ENCODE data around the gene ALKBH4. TPM values are rescaled to one million over a fixed set of nuclear protein-coding genes. Genes with fewer than 3 reads are reported as not detected.
"Not testable (repeated sequence)": the region's sequence is repeated elsewhere in the genome, so short reads cannot be mapped to it uniquely, and the experiment has no call there.

Gene ALKBH4
- total RNA-seq, 1 donor from 2014 or later, result 10.4 TPM

DNA sequence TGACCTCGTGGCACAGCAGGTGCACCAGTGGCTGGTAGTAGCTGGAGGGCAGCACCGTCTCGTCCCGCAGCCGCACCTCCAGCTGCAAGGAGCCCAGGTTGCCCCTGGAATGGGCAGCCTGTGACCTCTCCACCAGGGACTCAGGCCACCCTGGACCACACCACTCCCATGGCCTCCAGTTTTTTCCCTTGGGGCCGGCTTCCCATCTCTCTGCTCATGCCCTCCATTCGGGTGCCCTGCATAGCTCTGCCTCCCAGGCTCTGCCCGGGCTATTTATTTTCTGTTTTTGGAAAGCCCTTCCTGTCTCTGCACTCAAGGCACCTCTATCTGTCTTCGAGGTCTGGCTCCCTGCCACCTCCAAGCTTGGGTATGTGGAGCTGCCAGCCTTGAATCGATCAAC, 32.2 kb upstream of the ALKBH4 start:
- H3K36me3 ChIP-seq (ENCODE audit: control insufficient read depth in 3 of 3, insufficient read depth in 3 of 3, low read length in 3 of 3); H3K9me3 ChIP-seq (ENCODE audit: control insufficient read depth in 3 of 3, low read length in 3 of 3); H3K4me3 ChIP-seq (ENCODE audit: low read length in 3 of 3); H3K27me3 ChIP-seq (ENCODE audit: control insufficient read depth in 3 of 3, insufficient read depth in 3 of 3, low read length in 3 of 3); H3K4me1 ChIP-seq (ENCODE audit: control insufficient read depth in 3 of 3, insufficient read depth in 3 of 3, low read length in 3 of 3); H3K9ac ChIP-seq (ENCODE audit: low read depth in 1 of 3, low read length in 3 of 3); H3K27ac ChIP-seq (ENCODE audit: low read depth, low read length): not testable (repeated sequence)

DNA sequence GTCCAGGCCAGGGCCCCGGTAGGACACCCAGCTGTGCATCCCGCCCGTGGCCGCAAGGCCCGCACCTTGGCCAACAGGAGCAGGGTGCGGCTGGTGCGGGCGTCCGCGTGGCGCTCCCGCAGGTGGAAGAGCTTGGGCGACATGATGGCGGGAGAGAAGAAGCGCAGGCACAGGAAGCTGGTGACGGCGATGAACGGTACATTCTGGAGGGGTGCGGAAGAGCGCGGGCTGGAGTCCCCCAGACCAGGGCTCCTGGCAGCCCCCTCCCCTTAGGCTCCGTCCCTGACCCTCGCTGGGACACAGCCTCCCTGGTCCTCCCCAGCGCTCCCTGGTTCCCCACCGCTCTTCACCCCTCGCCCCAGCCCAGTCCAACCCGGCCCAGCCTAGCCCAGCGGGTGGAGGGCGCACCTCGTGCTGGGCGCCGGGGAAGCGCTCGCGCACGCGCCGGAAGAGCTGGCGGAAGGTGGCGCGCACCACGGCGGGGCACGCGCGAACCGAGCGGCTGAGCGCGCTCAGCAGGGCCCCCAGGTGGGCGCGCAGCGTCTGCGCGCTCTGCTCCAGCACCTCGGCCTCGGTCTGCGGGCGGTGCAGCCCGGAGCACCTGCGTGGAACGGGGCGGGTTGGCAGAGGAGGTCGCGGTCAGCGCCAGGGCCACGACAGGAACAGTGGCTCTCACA, 29.9 kb upstream of the ALKBH4 start:
- not testable (repeated sequence) for H3K27me3 ChIP-seq (ENCODE audit: control insufficient read depth in 3 of 3, insufficient read depth in 3 of 3, low read length in 3 of 3); H3K4me1 ChIP-seq (ENCODE audit: control insufficient read depth in 3 of 3, insufficient read depth in 3 of 3, low read length in 3 of 3); H3K4me3 ChIP-seq (ENCODE audit: low read length in 3 of 3); H3K9ac ChIP-seq (ENCODE audit: low read depth in 1 of 3, low read length in 3 of 3); H3K36me3 ChIP-seq (ENCODE audit: control insufficient read depth in 3 of 3, insufficient read depth in 3 of 3, low read length in 3 of 3); H3K9me3 ChIP-seq (ENCODE audit: control insufficient read depth in 3 of 3, low read length in 3 of 3); H3K27ac ChIP-seq (ENCODE audit: low read depth, low read length)

DNA sequence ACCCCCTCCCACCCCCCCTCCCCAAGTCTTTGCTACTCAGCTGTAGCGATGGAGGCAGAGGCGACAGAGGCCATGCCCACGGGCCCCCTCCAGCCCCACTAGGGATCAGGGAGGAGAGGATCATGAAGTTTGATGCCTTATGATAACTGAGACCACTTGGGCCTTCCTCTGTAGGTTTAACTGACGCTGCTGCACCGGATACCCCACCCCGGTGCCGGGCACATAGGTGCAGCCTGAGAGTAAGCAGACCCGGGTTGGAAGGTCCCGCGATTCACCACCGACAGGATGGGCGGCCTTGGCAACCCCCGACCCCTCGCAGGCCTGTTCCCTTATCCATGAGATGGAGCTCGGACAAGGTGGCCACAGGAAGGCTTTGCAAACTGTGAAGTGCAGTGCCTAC, 29.4 kb upstream of the ALKBH4 start:
- not testable (repeated sequence) for H3K4me3 ChIP-seq (ENCODE audit: low read length in 3 of 3); H3K4me1 ChIP-seq (ENCODE audit: control insufficient read depth in 3 of 3, insufficient read depth in 3 of 3, low read length in 3 of 3); H3K9me3 ChIP-seq (ENCODE audit: control insufficient read depth in 3 of 3, low read length in 3 of 3); H3K27me3 ChIP-seq (ENCODE audit: control insufficient read depth in 3 of 3, insufficient read depth in 3 of 3, low read length in 3 of 3); H3K27ac ChIP-seq (ENCODE audit: low read depth, low read length); H3K36me3 ChIP-seq (ENCODE audit: control insufficient read depth in 3 of 3, insufficient read depth in 3 of 3, low read length in 3 of 3); H3K9ac ChIP-seq (ENCODE audit: low read depth in 1 of 3, low read length in 3 of 3)

DNA sequence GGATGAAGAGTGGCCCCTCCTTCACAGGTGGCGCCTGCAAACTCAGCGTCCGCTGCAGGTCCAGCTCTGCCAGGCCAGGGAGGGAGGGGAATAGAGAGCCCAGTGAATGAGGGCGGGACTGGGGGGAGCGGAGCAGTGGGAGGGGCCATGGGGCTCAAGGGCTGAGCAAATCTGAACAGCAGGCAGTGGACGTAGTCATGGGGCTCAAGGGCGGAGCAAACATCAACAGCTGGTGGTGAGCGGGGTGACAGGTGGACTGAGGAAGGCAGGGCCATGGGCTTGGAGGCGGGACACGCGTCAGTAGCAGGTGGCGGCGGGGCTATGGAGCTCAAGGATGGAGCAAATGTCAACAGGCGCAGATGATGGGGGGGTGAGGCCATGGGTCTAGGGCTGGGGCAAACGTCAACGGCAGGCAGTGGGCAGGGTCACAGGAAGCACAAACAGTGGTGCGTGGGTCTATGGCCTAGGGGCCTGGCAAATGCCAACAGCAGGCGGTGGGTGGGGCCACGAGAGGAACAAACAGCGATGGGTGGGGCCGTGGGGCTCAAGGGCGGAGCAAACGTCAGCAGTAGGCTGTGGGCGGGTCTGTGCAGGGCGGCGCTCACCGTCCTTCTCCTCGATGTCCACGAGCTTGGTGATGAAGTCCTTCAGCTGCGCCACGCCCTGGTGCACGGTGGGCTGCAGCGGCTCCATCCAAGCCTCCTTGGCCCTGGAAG, 28.7 kb upstream of the ALKBH4 start:
- not testable (repeated sequence) for H3K4me1 ChIP-seq (ENCODE audit: control insufficient read depth in 3 of 3, insufficient read depth in 3 of 3, low read length in 3 of 3); H3K4me3 ChIP-seq (ENCODE audit: low read length in 3 of 3); H3K27me3 ChIP-seq (ENCODE audit: control insufficient read depth in 3 of 3, insufficient read depth in 3 of 3, low read length in 3 of 3); H3K27ac ChIP-seq (ENCODE audit: low read depth, low read length); H3K36me3 ChIP-seq (ENCODE audit: control insufficient read depth in 3 of 3, insufficient read depth in 3 of 3, low read length in 3 of 3); H3K9ac ChIP-seq (ENCODE audit: low read depth in 1 of 3, low read length in 3 of 3); H3K9me3 ChIP-seq (ENCODE audit: control insufficient read depth in 3 of 3, low read length in 3 of 3)

DNA sequence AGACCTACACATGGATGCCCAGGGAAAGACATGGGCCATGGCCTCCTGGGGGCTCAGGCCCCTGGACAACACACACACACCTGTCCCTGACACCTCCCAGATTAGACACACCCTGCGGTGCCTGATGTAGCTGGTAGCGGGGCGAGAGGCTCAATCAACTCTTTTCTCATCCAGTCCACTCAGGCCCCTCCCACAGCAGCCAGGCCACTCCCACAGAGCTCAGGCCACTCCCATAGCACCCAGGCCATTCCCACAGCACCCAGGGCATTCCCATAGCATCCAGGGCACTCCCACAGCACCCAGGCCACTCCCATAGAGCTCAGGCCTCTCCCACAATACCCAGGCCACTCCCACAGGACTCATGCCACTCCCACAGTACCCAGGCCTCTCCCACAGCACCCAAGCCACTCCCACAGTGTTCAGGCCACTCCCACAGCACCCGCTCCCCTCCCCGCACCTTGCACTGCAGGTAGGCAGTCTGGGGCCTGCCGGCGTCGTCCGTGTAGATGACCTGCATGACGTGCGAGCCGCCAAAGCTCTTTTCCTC, 25.9 kb upstream of the ALKBH4 start:
- not testable (repeated sequence) for H3K9me3 ChIP-seq (ENCODE audit: control insufficient read depth in 3 of 3, low read length in 3 of 3); H3K36me3 ChIP-seq (ENCODE audit: control insufficient read depth in 3 of 3, insufficient read depth in 3 of 3, low read length in 3 of 3); H3K4me3 ChIP-seq (ENCODE audit: low read length in 3 of 3); H3K27ac ChIP-seq (ENCODE audit: low read depth, low read length); H3K27me3 ChIP-seq (ENCODE audit: control insufficient read depth in 3 of 3, insufficient read depth in 3 of 3, low read length in 3 of 3); H3K4me1 ChIP-seq (ENCODE audit: control insufficient read depth in 3 of 3, insufficient read depth in 3 of 3, low read length in 3 of 3); H3K9ac ChIP-seq (ENCODE audit: low read depth in 1 of 3, low read length in 3 of 3)

DNA sequence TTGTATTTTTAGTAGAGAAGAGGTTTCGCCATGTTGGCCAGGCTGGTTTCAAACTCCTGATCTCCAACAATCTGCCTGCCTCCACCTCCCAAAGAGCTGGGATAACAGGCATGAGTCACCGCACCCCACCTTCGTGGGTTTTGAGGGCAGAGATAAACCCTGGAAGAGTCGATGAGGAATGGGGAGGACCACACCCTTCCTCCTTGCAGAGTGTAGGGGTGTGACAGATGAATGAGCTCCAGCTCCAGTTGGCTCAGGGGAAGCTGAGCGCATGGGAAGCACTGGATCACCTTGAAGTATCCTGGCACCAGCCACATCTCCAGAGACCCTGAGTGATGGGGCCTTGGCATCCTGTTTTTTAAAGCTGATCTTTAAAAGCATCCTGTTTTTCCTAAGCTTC, 19.7 kb upstream of the ALKBH4 start:
- not testable (repeated sequence) for H3K9me3 ChIP-seq (ENCODE audit: control insufficient read depth in 3 of 3, low read length in 3 of 3); H3K36me3 ChIP-seq (ENCODE audit: control insufficient read depth in 3 of 3, insufficient read depth in 3 of 3, low read length in 3 of 3); H3K4me3 ChIP-seq (ENCODE audit: low read length in 3 of 3); H3K9ac ChIP-seq (ENCODE audit: low read depth in 1 of 3, low read length in 3 of 3); H3K27ac ChIP-seq (ENCODE audit: low read depth, low read length); H3K4me1 ChIP-seq (ENCODE audit: control insufficient read depth in 3 of 3, insufficient read depth in 3 of 3, low read length in 3 of 3); H3K27me3 ChIP-seq (ENCODE audit: control insufficient read depth in 3 of 3, insufficient read depth in 3 of 3, low read length in 3 of 3)

DNA sequence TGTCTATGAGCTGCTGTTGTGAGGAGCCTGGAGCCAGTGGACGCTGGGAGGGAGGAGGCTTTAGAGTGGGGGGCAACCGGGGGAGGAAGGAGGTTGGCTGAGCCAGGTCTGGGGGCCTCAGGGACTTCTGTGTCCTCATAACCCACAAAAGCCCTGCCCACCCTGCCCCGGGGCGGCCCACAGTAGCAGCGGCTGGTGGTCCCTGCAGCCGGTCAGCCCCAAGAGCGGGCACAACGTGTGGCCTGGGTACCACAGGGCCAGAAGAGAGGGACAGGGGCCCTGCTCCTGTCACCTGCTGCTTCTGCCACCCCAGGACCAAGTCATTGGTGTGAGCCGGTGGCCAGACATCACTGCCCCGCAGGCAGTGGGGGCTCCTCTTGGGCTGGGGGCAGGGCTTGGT, 17.3 kb upstream of the ALKBH4 start:
- H3K36me3 ChIP-seq (ENCODE audit: control insufficient read depth in 3 of 3, insufficient read depth in 3 of 3, low read length in 3 of 3); H3K9me3 ChIP-seq (ENCODE audit: control insufficient read depth in 3 of 3, low read length in 3 of 3): not testable (repeated sequence)

DNA sequence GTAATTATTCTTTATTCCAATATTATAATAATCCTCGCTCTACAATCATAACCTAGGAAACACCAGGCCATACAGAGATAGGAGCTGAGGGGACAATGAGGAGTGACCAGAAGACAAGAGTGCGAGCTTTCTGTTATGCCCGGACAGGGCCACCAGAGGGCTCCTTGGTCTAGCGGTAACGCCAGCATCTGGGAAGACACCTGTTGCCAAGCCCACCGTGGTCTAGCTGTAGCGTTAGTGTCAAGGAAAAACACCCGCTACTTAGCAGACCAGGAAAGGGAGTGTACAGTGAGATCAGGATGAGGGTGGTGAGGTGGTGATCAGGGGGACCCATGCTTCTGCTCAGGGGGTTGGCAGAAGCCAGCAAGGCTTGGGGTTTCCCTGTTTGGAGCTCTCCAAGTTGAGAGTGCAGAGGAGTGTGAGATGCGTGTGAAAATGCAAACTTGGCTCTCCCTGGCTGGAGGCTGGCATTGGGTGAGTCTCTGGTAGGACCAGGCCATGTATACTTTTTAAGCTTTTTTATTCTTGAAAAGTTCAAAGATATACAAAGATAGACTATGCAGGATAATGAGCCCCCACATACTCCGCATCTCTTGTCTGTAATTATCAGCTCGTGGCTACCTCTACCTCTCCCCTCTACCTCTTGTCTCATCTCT, 15.4 kb upstream of the ALKBH4 start:
- not testable (repeated sequence) for H3K9me3 ChIP-seq (ENCODE audit: control insufficient read depth in 3 of 3, low read length in 3 of 3); H3K4me1 ChIP-seq (ENCODE audit: control insufficient read depth in 3 of 3, insufficient read depth in 3 of 3, low read length in 3 of 3); H3K27me3 ChIP-seq (ENCODE audit: control insufficient read depth in 3 of 3, insufficient read depth in 3 of 3, low read length in 3 of 3); H3K27ac ChIP-seq (ENCODE audit: low read depth, low read length); H3K9ac ChIP-seq (ENCODE audit: low read depth in 1 of 3, low read length in 3 of 3); H3K36me3 ChIP-seq (ENCODE audit: control insufficient read depth in 3 of 3, insufficient read depth in 3 of 3, low read length in 3 of 3); H3K4me3 ChIP-seq (ENCODE audit: low read length in 3 of 3)

More for the DNA sequence above, 17.3 kb upstream of the ALKBH4 start:
- not testable (repeated sequence) for H3K27me3 ChIP-seq (ENCODE audit: control insufficient read depth in 3 of 3, insufficient read depth in 3 of 3, low read length in 3 of 3); H3K4me3 ChIP-seq (ENCODE audit: low read length in 3 of 3); H3K4me1 ChIP-seq (ENCODE audit: control insufficient read depth in 3 of 3, insufficient read depth in 3 of 3, low read length in 3 of 3); H3K27ac ChIP-seq (ENCODE audit: low read depth, low read length); H3K9ac ChIP-seq (ENCODE audit: low read depth in 1 of 3, low read length in 3 of 3)

DNA sequence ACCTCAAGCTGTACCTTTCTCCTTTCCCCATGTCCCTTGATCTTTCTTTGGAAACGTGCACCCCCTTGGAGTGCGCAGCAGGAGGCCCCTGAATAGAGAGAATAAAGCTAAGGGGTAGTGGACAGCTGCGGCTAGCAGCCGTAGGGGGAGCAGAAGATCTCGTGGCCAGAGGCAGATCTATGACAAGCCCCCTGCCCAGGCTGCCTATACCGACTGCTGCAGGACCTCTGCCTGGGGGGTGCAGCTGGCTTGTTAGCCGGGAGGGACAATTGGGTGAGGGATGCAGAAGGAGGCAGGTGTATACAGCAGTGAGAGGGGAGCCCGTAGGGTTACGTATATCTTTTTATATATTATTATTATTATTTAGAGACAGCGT, 14.5 kb upstream of the ALKBH4 start:
- not testable (repeated sequence) for H3K27ac ChIP-seq (ENCODE audit: low read depth, low read length); H3K4me3 ChIP-seq (ENCODE audit: low read length in 3 of 3); H3K9me3 ChIP-seq (ENCODE audit: control insufficient read depth in 3 of 3, low read length in 3 of 3); H3K27me3 ChIP-seq (ENCODE audit: control insufficient read depth in 3 of 3, insufficient read depth in 3 of 3, low read length in 3 of 3); H3K36me3 ChIP-seq (ENCODE audit: control insufficient read depth in 3 of 3, insufficient read depth in 3 of 3, low read length in 3 of 3); H3K9ac ChIP-seq (ENCODE audit: low read depth in 1 of 3, low read length in 3 of 3); H3K4me1 ChIP-seq (ENCODE audit: control insufficient read depth in 3 of 3, insufficient read depth in 3 of 3, low read length in 3 of 3)
